ENCODE data around the gene NFIB.

Gene NFIB

GRCh38 chr9:14340994-14341393, 27.1 kb upstream of the NFIB start:
- DNase-seq (ENCODE audit: low read depth, low spot score): no peak
- TF ChIP-seq CTCF (IDR thresholded peaks at IDR 0.05; ENCODE audit: low read depth, low read length): no peak
- H3K4me3 ChIP-seq (ENCODE audit: low read depth, low read length): no peak overlapping the region
- in situ Hi-C loops (cut with HindIII; ENCODE audit: low sequenced_read_pairs): no loop called here

- in situ Hi-C loops (cut with HindIII; ENCODE audit: low sequenced_read_pairs): no loop called here
- no peak for DNase-seq (ENCODE audit: low read depth, low spot score)
- H3K4me3 ChIP-seq (ENCODE audit: low read depth, low read length): no peak overlapping the region
- no peak for TF ChIP-seq CTCF (IDR thresholded peaks at IDR 0.05; ENCODE audit: low read depth, low read length)
Observed at GRCh38 chr9:14340219-14340873, 26.4 kb upstream of the NFIB start.

GRCh38 chr9:14339746-14340145, 25.8 kb upstream of the NFIB start:
- in situ Hi-C loops (cut with HindIII; ENCODE audit: low sequenced_read_pairs): no loop called here
- DNase-seq (ENCODE audit: low read depth, low spot score): no peak
- TF ChIP-seq CTCF (IDR thresholded peaks at IDR 0.05; ENCODE audit: low read depth, low read length): no peak
- no peak overlapping the region for H3K4me3 ChIP-seq (ENCODE audit: low read depth, low read length)

GRCh38 chr9:14337615-14338014, 23.7 kb upstream of the NFIB start:
- TF ChIP-seq CTCF (IDR thresholded peaks at IDR 0.05; ENCODE audit: low read depth, low read length): no peak
- in situ Hi-C loops (cut with HindIII; ENCODE audit: low sequenced_read_pairs): no loop called here
- H3K4me3 ChIP-seq (ENCODE audit: low read depth, low read length): no peak overlapping the region
- DNase-seq (ENCODE audit: low read depth, low spot score): no peak

- TF ChIP-seq CTCF (IDR thresholded peaks at IDR 0.05; ENCODE audit: low read depth, low read length): no peak
- no peak overlapping the region for H3K4me3 ChIP-seq (ENCODE audit: low read depth, low read length)
- in situ Hi-C loops (cut with HindIII; ENCODE audit: low sequenced_read_pairs): no loop called here
- no peak for DNase-seq (ENCODE audit: low read depth, low spot score)
Observed at GRCh38 chr9:14336244-14336643, 22.3 kb upstream of the NFIB start.

- in situ Hi-C loops (cut with HindIII; ENCODE audit: low sequenced_read_pairs): no loop called here
- TF ChIP-seq CTCF (IDR thresholded peaks at IDR 0.05; ENCODE audit: low read depth, low read length): no peak
Observed at GRCh38 chr9:14331120-14331519, 17.2 kb upstream of the NFIB start.

More at GRCh38 chr9:14331120-14331519, 17.2 kb upstream of the NFIB start:
- no peak overlapping the region for H3K4me3 ChIP-seq (ENCODE audit: low read depth, low read length)
- no peak for DNase-seq (ENCODE audit: low read depth, low spot score)
